ENCODE results near the gene MRPS30.
"Not testable (repeated sequence)": the region's sequence is repeated elsewhere in the genome, so short reads cannot be mapped to it uniquely, and the experiment has no call there.

Gene MRPS30

DNA sequence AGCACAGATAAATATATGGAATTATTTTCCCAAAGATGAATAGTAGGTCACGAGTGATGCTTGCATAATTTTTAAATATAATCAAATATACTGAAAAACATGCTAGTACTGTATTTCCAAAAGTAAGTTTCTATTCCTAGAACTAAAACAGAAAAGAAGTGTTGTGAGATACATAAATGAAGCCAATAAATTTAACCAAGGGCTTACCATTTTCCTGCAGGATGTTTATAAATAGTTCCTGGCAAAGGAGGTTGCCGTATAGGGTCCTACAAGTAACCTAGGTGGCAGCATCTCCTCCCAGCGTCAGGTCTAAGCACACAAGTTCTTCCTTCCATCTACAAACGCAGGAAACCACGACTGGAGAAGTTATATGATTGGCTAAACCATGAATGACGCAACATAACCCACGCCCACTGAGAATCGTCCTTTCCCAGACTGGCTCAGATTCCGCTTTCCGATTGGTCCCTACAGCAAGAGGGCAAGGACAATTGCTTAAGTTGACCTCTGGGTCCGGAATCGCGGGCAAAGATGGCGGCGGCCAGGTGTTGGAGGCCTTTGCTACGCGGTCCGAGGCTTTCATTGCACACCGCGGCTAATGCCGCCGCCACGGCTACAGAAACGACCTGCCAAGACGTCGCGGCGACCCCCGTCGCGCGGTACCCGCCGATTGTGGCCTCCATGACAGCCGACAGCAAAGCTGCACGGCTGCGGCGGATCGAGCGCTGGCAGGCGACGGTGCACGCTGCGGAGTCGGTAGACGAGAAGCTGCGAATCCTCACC, at the start of gene MRPS30:
MRPS30 (plus strand) TSS at position 513 of the 780 bp plus-strand sequence; CDS start at position 529, 16 bp downstream.
- DNase-seq (ENCODE audit: low read depth), result peak; percentile 99

DNA sequence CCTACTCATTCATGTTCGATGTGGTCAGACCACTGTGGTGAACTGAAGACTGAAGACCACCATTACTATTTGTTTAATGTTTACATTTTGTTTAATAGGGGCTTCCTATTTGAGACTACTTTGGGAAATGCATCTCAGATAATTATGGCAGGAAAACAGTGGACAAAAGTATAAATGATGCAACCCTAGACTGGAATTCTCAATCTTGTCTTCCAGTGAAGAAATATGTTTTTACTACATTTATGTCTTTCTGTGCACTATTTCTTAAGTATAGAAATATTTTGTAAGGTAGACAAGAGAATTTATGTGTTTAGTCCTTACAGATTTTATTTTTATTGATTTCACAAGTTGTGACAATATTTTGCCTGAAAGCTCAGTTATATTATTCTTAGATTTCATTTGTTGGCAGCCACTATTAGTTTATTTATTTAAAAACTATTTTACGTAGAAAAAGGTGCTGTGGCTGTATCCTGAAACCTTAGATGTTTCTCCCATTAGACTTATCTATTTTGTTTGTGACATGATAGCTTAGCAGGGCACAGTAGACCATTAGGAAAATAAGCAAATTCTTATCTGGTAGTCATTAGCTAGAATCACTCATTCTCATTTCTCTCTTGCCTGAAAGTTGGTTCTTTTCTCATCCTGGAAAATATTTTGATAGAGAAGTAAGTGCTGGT, 39.4 kb upstream of the MRPS30 start:
- DNase-seq (ENCODE audit: low read depth), result no peak

DNA sequence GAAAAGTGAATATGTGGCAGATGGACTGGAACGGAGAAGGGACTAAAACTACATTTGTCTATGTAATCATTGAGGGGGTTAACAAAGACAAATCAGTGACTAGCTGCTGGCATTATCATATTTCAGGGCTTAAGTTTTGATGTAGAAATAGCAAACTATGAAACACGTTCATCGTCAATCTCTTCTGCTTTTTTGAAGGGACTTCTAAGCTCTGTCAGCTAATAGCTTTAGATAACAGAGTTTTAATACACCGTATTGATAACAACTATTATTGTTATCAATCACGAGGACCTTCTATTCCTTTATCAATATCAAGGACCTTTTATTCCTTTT, 38.9 kb upstream of the MRPS30 start:
- DNase-seq (ENCODE audit: low read depth), result no peak

DNA sequence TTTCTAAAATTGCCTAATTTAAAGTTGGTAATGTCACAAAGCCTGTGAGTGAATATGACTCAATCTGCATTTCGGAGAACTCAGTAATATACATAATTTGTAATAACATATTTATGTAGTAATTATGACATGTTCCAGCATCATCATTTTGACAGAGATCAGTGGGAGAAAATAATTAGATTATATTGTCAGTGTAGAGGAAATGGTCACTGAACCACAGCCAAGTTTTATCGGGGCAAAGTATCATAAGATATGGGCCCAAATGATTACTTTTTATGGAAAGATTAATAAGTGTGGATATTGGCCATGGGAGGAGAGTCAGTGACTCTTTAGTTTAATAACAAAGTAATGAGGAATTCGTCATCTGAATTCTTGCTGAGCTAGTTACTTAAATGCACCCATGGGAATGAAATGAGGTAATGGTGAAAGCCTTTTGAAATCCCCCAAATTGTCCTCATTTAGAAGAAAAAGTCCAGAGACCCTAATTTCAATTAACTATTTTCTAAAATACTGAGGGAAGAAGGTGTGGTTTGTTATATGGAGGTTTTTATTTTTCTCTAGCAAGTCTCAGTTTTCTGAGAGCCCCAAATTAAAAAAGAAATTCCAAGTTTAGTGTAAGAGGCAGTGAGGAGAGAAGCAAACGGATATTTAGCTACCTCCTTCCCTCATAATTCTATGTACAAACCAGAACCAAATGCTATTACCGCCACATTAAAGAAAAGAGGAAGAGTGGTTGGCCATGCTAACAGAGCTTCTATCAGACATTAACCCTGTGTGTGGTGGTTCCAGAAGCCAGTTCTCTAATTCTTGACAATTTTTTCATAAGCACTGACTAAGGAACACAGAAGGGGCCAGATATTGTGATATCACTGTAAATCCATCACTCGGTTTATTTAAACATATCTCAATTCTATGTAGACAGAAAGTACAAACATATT, 37.7 kb upstream of the MRPS30 start:
- DNase-seq (ENCODE audit: low read depth), result no peak

DNA sequence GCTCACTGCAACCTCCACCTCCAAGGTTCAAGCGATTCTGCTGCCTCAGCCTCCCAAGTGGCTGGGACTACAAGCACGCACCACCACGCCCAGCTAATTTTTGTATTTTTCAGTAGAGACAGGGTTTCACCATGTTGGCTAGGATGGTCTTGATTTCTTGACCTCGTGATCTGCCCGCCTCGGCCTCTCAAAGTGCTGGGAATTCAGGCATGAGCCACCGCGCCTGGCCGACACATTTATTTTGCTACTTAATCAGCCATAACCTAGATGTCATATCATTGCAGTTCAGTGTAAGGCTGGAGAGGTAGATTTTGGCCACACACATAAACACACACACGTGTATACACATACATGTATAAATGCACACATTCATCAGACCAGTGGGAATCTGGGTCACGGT, 36.4 kb upstream of the MRPS30 start:
- not testable (repeated sequence) for DNase-seq (ENCODE audit: low read depth)

DNA sequence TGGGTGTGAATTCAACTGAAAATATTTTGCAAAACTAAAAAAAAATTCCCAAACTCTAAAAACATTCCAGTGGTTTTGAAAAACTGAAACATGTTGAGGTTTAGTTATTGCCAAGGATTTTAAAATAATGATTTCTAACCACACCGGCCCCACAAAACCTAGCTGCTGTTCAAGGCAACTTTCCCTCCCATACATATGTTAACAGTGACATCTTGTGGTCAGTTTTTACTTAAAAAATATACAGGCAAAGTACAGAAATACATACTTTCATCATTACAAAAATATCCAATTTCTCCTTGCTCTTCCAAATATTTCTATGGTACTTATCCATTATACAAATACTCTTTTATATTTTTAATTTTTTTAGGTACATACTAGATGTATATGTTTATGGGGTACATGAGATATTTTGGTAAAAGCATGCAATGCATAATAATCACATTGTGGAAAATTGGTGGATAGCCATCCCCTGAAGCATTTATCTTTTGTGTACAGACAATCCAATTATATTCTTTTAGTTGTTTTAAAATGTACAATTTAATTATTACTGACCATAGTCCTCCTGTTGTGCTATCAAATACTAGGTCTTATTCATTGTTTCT, 34.4 kb upstream of the MRPS30 start:
- peak; percentile 22 for DNase-seq (ENCODE audit: low read depth)

DNA sequence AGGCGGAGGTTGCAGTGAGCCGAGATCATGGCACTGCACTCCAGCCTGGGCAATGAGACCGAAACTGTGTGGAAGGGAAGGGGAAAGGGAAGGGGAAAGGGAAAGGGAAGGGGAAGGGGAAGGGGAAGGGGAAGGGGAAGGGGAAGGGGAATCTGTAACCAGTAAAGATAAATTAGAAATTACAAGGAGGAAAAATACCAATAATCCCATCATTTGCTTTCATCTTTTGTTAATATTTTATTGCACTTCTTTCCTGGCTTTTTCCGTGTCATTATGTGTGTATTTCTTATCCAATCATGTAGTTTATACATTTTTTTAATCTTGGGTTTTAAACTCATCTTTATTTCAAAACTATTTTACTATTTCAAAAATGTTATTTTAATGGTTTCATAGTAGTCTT, 29.6 kb upstream of the MRPS30 start:
- no peak for DNase-seq (ENCODE audit: low read depth)

DNA sequence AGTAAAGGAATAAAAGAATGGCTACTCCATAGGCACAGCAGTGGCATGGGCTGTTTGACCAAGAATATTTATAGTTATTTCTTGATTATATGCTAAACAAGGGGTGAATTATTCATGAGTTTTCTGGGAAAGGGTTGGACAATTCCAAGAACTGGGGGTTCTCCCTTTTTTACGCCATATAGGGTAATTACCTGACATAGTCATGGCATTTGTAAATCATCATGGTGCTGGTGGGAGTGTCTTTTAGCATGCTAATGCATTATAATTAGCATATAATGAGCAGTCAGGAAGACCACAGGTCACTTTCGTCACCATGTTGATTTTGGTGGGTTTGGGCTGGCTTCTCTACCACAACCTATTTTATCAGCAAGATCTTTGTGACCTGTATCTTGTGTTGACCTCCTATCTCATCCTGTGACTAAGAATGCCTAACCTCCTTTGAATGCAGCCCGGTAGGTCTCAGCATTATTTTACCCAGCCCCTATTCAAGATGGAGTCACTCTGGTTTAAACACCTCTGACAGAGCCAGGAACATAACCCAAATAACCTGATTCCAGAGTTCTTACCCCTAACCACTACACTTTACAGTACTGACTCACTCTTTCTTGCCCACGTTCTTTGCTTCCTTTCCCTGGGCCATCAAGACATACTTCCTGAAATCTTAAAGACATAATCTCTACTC, 25.0 kb upstream of the MRPS30 start:
- no peak for DNase-seq (ENCODE audit: low read depth)

DNA sequence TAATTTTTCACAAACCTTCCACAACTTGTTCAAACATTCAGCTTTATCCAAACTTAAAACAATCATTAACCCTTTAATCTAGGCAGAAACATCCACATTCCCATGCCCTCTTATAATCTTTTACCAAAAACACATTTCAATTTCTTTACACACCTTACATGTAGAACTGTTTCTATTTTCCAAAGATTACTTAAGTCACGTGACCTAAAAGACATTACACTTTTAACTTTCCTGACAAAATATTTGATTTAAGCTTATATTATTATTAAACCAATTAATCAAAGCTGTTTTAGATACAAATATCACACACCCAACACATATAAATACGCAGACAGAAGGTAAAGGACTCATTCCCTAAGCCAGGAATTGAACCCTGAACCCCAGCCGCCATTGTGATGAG, 21.0 kb upstream of the MRPS30 start:
- no peak for DNase-seq (ENCODE audit: low read depth)

DNA sequence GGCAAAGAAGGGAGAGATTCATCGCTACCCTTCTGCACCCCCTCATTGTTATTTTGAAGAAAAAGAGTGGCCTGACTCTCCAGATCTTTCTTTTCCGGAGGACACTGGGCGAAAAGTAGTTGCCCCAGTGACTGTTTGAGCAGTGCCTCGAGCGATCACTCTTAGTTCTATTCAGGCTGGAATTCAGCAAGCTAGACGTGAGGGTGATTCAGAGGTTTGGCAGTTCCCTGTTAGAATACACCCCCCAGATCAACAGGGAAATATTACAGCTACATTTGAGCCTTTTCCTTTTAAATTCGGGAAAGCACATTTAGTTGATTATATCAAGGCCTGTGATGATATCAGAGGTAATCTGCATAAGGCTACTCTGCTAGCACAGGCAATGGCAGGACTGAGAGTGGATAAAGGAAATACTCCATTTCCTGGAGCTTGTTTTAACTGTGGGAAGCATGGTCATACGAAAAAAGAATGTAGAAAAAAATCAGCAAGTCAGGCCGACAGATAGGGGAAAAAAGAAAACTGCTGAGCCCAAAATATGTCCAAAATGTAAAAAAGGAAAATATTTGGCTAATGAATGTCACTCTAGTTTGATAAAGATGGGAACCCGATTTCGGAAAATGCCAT, 19.3 kb upstream of the MRPS30 start:
- DNase-seq (ENCODE audit: low read depth), result not testable (repeated sequence)

DNA sequence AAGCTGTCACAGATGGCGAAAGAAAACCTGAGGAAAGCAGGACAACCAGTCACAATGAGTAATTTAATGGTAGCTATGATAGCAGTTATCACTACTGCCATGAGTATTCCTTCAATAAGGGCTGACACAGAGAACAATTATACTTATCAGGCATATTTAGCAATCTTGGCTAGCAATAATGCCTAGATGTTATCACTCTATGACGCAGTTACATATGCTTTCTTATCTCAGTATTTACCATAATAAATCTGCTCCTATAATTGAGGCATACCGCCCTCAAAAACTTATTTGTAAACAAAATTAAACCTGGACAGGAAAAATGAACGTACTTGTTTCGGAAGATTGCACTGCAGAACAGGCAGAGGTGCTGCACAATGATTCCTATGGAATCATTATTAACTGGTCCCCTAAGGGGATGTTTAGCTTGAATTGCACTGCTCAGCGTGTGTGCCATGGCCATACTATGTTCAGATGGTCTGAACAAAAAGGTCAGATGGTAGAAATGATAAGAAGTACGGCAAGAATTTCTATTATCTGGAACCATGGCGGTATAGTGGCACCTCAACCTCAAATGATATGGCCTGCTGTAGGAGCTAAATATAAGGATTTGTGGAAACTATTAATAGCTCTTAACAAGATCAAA, 16.6 kb upstream of the MRPS30 start:
- DNase-seq (ENCODE audit: low read depth), result not testable (repeated sequence)

DNA sequence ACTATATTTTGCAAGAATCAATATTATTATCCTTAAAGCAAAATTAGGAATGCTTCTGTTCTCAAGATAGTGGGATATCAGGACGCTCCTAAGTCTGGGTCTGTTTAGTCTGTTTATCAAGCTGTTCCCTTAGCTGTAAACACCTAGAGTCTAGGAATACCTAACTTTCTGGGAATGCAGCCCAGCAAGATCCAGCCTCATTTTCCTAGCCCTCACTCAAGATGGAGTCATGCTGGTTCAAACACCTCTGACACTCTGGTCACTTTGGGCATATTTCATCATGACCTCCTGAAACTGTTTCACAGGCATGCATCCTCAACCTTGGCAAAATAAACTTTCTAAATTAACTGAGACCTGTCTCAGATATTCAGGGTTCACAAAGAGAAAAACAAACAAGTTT, 14.4 kb upstream of the MRPS30 start:
- no peak for DNase-seq (ENCODE audit: low read depth)

DNA sequence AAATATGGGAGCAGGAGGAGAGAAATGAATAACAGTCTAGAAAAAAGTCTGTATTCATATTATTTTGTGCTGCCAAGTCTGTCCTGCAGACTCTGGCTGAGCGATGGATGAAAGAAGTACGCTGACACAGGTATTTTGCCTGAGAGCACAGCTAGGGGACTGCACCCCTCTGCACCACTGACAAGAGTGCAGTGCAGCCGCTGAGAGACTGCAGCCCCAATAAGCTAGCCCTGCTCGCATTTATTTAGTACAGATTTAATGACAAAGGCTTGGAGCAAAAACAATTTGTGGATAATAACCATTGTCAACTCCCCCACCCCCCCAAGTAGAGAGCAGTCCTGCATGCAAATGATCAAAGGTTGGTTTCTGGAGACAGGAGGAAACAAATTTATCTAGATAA, 13.3 kb upstream of the MRPS30 start:
- DNase-seq (ENCODE audit: low read depth), result no peak

DNA sequence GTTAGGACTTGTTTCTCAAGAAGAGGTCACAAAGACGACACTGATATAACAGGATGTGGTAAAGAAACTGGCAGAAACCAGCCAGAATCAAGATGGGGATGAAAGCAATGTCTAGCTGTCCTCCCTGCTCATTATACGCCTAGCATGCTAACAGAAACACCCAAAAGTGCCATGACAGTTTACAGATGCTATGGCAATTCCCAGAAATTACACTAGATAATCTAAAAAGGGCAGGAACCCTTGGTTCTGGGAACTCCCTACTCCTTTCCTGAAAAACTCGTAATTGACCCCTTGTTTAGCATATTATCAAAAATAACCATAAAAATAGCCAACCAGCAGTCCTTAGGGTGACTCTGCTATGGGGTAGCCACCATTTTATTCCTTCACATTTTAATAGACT, 10.9 kb upstream of the MRPS30 start:
- DNase-seq (ENCODE audit: low read depth), result no peak

DNA sequence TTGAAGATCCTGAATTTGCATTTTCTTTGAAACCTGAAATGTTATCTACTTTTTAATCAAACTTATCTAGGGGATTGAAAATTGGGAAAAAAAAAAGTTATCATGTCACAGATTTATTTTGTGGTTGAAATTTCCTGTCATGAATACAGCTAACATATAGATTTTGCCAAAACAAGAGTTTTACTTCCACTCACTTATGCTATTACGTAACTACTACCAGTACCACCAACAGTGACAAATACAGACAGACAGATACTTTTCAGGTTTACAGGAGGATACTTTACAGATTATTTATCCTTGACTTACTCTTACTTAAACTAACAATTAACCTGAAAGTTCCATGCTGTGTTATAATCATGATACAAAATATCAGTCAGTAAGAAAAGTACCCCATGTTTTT, 6.8 kb upstream of the MRPS30 start:
- DNase-seq (ENCODE audit: low read depth), result no peak

DNA sequence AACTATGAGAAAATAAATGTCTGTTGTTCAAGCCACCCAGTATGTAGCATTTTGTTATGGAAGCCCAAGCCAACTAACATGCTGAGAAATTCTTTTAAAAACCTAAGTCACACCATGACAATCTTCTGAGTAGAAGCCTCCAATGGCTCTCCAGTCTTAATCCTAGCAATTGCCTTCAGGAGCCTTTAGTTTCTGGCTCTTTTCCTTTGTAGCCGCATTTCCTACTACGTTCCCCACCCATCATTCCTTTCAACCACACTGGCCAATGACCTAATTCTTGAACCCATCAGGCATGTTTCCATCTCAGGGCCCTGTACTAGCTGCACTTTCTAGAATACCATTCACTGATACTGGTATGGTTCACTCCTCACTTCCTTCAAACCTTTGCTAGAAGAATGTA, 2.1 kb upstream of the MRPS30 start:
- no peak for DNase-seq (ENCODE audit: low read depth)

DNA sequence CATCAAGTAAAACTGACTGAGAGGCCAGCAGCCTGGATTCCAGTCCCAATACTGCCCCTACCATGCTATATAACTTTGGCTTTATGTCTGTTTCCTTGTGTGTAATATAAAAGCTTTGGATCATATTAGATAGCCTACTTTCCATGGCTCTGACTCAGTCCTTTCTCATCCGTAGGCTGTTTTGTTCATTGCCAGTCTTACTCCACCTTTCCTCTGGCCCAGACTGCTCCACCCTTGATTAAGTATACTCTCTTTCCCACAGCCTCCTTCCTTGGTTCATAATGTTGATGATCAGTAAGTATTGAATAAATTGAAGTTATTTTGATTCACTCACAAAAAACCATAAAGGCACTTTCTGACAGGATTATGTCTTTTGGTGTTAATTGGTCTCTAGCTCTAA, 1.5 kb upstream of the MRPS30 start:
- no peak for DNase-seq (ENCODE audit: low read depth)

DNA sequence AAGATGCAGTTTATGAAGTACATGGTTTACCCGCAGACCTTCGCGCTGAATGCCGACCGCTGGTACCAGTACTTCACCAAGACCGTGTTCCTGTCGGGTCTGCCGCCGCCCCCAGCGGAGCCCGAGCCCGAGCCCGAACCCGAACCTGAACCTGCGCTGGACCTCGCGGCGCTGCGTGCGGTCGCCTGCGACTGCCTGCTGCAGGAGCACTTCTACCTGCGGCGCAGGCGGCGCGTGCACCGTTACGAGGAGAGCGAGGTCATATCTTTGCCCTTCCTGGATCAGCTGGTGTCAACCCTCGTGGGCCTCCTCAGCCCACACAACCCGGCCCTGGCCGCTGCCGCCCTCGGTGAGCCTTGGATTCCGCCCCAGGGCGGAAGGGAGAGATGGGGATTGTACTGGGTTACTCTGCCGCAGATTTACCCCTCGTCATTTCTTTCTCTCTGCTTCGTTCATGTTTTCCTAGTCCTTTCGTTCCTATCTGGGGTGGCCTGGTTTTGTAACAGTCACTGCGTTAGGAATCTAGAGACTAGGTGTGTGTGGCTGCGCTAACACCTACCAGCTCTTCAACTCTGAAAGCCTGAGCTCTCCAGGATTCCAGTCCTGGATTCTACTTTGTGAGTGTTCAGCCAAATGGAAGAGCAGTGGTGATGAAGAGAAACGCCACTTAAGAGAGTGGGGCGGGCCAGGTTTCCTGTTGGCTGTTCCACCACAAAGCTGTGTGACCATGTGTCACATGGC, 638 bp downstream of the MRPS30 start:
- peak; percentile 28 for DNase-seq (ENCODE audit: low read depth)

DNA sequence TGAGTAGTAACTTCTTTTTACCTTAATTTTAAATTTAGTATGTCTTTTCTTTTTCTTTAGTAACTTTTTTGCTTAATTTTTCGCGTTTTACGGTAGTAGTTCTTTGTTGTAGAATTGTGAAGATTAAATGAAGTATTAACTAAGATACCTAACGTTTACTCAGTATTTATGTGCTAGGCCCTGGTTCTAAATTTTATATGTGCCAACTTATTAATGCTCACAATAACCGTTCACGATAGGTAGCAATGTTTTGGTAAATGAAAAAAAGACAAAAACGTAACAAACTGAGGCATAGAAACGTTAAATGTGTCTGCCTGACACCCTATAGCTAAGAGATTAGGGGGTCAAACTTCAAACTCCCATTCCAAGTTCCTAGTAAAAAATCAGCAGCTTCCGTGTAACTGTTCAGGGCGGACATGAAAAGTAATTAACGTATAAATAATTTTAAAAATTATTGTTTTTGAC, 1.2 kb downstream of the MRPS30 start:
- DNase-seq (ENCODE audit: low read depth), result no peak

DNA sequence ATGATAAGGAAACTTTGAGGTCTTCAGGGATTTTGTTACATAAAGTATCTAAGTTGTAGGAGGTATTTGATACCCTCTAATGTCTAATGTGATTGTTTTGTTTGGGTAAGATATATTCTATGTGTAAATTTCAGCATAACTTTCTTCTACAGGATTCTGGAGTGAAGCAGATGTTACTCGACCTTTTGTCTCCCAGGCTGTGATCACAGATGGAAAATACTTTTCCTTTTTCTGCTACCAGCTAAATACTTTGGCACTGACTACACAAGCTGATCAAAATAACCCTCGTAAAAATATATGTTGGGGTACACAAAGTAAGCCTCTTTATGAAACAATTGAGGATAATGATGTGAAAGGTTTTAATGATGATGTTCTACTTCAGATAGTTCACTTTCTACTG, 6.0 kb downstream of the MRPS30 start:
- no peak for DNase-seq (ENCODE audit: low read depth)
